HepG2 (cell line): Measurements from ENCODE around the gene DNAJB11. TPM values are rescaled to one million over a fixed set of nuclear protein-coding genes. Genes with fewer than 3 reads are reported as not detected.

Experiments used
- AGO1 ChIP-seq: fragments of 200-400 bp; formaldehyde crosslinking; IDR thresholded peaks from 2 replicates; pipeline ENCODE4 v1.6.1; 2017; ENCODE audit warnings: mild to moderate bottlenecking, low read depth, low read length, moderate library complexity; ENCODE audit not compliant: poor library complexity, severe bottlenecking
- BORCS8-MEF2B ChIP-seq: sonication (generic); formaldehyde crosslinking; IDR thresholded peaks from 2 replicates; pipeline ENCODE4 v1.8.0; 2022; ENCODE audit warnings: mild to moderate bottlenecking, missing genetic modification reagents
- ISX ChIP-seq: sonication (generic); formaldehyde crosslinking; conservative IDR thresholded peaks from 2 replicates; pipeline ENCODE4 v1.5.0; 2020; ENCODE audit warnings: missing genetic modification reagents
- JUNB ChIP-seq: sonication (generic); formaldehyde crosslinking; IDR thresholded peaks from 2 replicates; pipeline ENCODE4 v1.8.0; 2022; ENCODE audit warnings: missing genetic modification reagents, mild to moderate bottlenecking, borderline replicate concordance
- KDM5A ChIP-seq: fragments of 200-600 bp; sonication (generic); IDR thresholded peaks from 2 replicates; pipeline ENCODE4 v1.7.0; 2018; ENCODE audit warnings: antibody characterized with exemption, mild to moderate bottlenecking, low read length, borderline replicate concordance
- NFKB2 ChIP-seq: sonication (generic); formaldehyde crosslinking; IDR thresholded peaks from 2 replicates; pipeline ENCODE4 v1.4.0; 2020; ENCODE audit warnings: missing genetic modification reagents, borderline replicate concordance
- NR2F2 ChIP-seq: IDR thresholded peaks from 2 replicates; pipeline ENCODE4 v1.6.1; 2012; ENCODE audit warnings: low read depth, inconsistent platforms, borderline replicate concordance
- PAWR ChIP-seq: sonication (generic); formaldehyde crosslinking; IDR thresholded peaks from 2 replicates; pipeline ENCODE4 v1.4.0; 2020; ENCODE audit warnings: missing genetic modification reagents, mild to moderate bottlenecking, borderline replicate concordance
- RFXANK ChIP-seq: IDR thresholded peaks from 2 replicates; pipeline ENCODE4 v1.6.1; 2016
- SKI ChIP-seq: fragments of 450-650 bp; IDR thresholded peaks from one replicate; pipeline ENCODE4 v1.6.1; 2018; ENCODE audit warnings: mild to moderate bottlenecking; ENCODE audit not compliant: partially characterized antibody
- SMYD3 ChIP-seq: sonication (generic); formaldehyde crosslinking; IDR thresholded peaks from 2 replicates; pipeline ENCODE4 v1.8.1; 2023; ENCODE audit warnings: mild to moderate bottlenecking, missing genetic modification reagents
- ZFY ChIP-seq: sonication (generic); formaldehyde crosslinking; IDR thresholded peaks from 2 replicates; pipeline ENCODE4 v1.4.0; 2020; ENCODE audit warnings: missing genetic modification reagents
- ZNF10 ChIP-seq: sonication (generic); formaldehyde crosslinking; IDR thresholded peaks from 2 replicates; pipeline ENCODE4 v1.4.0; 2020; ENCODE audit warnings: mild to moderate bottlenecking, low read depth, missing genetic modification reagents, borderline replicate concordance
- ZNF782 ChIP-seq: sonication (generic); formaldehyde crosslinking; IDR thresholded peaks from 2 replicates; pipeline ENCODE4 v1.4.0; 2020; ENCODE audit warnings: missing genetic modification reagents, mild to moderate bottlenecking, borderline replicate concordance
- ZNF788 ChIP-seq: sonication (generic); formaldehyde crosslinking; IDR thresholded peaks from 2 replicates; pipeline ENCODE4 v1.5.0; 2020; ENCODE audit warnings: mild to moderate bottlenecking, missing genetic modification reagents, borderline replicate concordance
- polyA plus RNA-seq, 8 experiments: library from polyadenylated mRNA; depleted of rRNA in 3 of 8; stranded (reverse) in 7 of 8; unstranded in 1 of 8; fragments of >200 nt; fragmentation: Illumina TruSeq in 4 of 8; extraction: Trizol in 4 of 8; gene quantifications; 2 replicates each; pipeline versions ENCODE4 v1.2.1 to v1.2.3, GENCODE V29; 2011 to 2016; ENCODE audit warnings: low read depth in 4 of 8, missing spikeins in 1 of 8, mixed read lengths in 1 of 8; ENCODE audit not compliant: insufficient read depth in 1 of 8
- total RNA-seq, 5 experiments: library from RNA; depleted of rRNA; stranded (reverse); fragments of >200 nt; fragmentation: Illumina TruSeq; extraction: Trizol; gene quantifications; 2 replicates each; pipeline ENCODE4 v1.2.3, GENCODE V29; 2016; ENCODE audit warnings: low read depth in 1 of 5
- TF ChIP-seq, protein P1 (sequence below): sonication (generic); formaldehyde crosslinking; conservative IDR thresholded peaks from 2 replicates; pipeline ENCODE4 v1.4.0; 2020; ENCODE audit warnings: mild to moderate bottlenecking, missing genetic modification reagents, moderate library complexity
- TF ChIP-seq, protein P2 (sequence below): sonication (generic); formaldehyde crosslinking; IDR thresholded peaks from 2 replicates; pipeline ENCODE4 v1.4.0; 2020; ENCODE audit warnings: missing genetic modification reagents, borderline replicate concordance
- TF ChIP-seq, protein P3 (sequence below): sonication (generic); formaldehyde crosslinking; IDR thresholded peaks from 2 replicates; pipeline ENCODE4 v1.4.0; 2020; ENCODE audit warnings: missing genetic modification reagents, borderline replicate concordance

Gene DNAJB11
- total and polyA plus RNA-seq, 2 of the 13 experiments (the other 11 are each of a cell fraction or from before 2014, with no cell fraction given): 41.0 to 132 TPM

DNA sequence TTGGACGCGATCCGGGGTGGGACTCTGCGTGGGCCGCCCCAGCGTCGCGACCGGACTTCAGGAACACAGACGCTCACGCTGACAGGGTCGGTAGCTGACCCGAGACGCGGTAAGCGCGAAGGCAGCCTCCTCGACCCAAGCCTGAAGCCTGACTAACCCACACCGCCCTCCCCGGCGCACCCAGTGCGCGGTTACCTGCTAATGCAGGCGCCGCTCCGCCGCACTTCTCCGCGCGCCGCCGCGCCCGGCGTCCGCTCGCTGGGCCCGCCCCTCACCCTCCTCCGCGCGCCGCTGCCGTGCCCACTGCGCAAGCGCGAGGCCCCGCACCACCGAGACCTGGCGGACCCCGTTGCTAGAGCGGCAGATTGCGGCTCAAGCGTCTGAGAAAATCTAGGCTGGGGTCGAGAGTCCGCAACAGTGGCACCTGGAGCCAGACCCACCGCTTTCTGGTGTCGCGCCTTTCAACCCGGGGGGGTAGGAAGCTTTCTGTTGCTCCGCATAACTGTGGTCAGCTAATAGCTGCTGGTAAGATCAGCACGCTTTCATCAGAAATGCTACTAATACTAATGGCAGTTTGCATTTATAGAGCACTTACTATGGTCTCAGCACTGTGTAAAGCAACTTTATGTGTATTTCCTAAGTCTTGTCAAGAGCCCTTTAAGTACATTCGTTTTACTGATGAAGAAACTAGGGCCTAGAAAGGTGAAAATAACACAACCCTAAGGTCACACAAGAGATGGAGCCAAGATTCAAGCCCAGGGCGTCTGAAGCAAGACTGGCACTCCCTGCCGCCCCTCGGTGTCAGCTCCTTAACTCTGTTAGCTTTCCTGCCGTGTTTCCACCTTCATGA lies 3.2 kb upstream of the DNAJB11 start, which contains the start of gene TBCCD1 (continued):
- TF ChIP-seq, protein P1, sequence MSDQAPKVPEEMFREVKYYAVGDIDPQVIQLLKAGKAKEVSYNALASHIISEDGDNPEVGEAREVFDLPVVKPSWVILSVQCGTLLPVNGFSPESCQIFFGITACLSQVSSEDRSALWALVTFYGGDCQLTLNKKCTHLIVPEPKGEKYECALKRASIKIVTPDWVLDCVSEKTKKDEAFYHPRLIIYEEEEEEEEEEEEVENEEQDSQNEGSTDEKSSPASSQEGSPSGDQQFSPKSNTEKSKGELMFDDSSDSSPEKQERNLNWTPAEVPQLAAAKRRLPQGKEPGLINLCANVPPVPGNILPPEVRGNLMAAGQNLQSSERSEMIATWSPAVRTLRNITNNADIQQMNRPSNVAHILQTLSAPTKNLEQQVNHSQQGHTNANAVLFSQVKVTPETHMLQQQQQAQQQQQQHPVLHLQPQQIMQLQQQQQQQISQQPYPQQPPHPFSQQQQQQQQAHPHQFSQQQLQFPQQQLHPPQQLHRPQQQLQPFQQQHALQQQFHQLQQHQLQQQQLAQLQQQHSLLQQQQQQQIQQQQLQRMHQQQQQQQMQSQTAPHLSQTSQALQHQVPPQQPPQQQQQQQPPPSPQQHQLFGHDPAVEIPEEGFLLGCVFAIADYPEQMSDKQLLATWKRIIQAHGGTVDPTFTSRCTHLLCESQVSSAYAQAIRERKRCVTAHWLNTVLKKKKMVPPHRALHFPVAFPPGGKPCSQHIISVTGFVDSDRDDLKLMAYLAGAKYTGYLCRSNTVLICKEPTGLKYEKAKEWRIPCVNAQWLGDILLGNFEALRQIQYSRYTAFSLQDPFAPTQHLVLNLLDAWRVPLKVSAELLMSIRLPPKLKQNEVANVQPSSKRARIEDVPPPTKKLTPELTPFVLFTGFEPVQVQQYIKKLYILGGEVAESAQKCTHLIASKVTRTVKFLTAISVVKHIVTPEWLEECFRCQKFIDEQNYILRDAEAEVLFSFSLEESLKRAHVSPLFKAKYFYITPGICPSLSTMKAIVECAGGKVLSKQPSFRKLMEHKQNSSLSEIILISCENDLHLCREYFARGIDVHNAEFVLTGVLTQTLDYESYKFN (CRISPR knock-in tag): peak; percentile 66
- TF ChIP-seq ZNF10 (CRISPR knock-in tag): no peak
- no peak for TF ChIP-seq JUNB
- TF ChIP-seq, protein P2, sequence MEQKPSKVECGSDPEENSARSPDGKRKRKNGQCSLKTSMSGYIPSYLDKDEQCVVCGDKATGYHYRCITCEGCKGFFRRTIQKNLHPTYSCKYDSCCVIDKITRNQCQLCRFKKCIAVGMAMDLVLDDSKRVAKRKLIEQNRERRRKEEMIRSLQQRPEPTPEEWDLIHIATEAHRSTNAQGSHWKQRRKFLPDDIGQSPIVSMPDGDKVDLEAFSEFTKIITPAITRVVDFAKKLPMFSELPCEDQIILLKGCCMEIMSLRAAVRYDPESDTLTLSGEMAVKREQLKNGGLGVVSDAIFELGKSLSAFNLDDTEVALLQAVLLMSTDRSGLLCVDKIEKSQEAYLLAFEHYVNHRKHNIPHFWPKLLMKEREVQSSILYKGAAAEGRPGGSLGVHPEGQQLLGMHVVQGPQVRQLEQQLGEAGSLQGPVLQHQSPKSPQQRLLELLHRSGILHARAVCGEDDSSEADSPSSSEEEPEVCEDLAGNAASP (CRISPR knock-in tag): peak; percentile 61; the same call in 1 of the 2 replicates
- TF ChIP-seq KDM5A: peak; percentile 70
- TF ChIP-seq ISX (CRISPR knock-in tag): 0 out of 2 replicates have a peak, but pooled peaks have one; percentile 28
- TF ChIP-seq SKI: peak; percentile 82
- peak; percentile 80; the same call in 1 of the 2 replicates for TF ChIP-seq BORCS8-MEF2B (CRISPR knock-in tag)
- TF ChIP-seq NFKB2 (CRISPR knock-in tag): peak; percentile 41; the same call in 1 of the 2 replicates
- TF ChIP-seq NR2F2: no peak; the same call in 1 of the 2 replicates
- no peak for TF ChIP-seq PAWR
- TF ChIP-seq ZNF782 (CRISPR knock-in tag): peak; percentile 80; the same call in 1 of the 2 replicates
- TF ChIP-seq, protein P3, sequence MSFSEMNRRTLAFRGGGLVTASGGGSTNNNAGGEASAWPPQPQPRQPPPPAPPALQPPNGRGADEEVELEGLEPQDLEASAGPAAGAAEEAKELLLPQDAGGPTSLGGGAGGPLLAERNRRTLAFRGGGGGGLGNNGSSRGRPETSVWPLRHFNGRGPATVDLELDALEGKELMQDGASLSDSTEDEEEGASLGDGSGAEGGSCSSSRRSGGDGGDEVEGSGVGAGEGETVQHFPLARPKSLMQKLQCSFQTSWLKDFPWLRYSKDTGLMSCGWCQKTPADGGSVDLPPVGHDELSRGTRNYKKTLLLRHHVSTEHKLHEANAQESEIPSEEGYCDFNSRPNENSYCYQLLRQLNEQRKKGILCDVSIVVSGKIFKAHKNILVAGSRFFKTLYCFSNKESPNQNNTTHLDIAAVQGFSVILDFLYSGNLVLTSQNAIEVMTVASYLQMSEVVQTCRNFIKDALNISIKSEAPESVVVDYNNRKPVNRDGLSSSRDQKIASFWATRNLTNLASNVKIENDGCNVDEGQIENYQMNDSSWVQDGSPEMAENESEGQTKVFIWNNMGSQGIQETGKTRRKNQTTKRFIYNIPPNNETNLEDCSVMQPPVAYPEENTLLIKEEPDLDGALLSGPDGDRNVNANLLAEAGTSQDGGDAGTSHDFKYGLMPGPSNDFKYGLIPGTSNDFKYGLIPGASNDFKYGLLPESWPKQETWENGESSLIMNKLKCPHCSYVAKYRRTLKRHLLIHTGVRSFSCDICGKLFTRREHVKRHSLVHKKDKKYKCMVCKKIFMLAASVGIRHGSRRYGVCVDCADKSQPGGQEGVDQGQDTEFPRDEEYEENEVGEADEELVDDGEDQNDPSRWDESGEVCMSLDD (CRISPR knock-in tag): peak; percentile 24; the same call in 1 of the 2 replicates
- peak; percentile 73; the same call in 1 of the 2 replicates for TF ChIP-seq SMYD3 (CRISPR knock-in tag)
- TF ChIP-seq ZFY (CRISPR knock-in tag): peak; percentile 64
- TF ChIP-seq AGO1: no peak
- TF ChIP-seq ZNF788 (CRISPR knock-in tag): peak; percentile 90; the same call in 1 of the 2 replicates
- TF ChIP-seq RFXANK: no peak
